HCT116 (cell line): ENCODE measurements around the gene C11orf98. TPM values are rescaled to one million over a fixed set of nuclear protein-coding genes. Genes with fewer than 3 reads are reported as not detected.

Experiments used
- ATAC-seq: fragments of 200-7000 bp; cut with Tn5 transposase; 2 replicates; pipeline ENCODE4 v1.9.1; 2020; ENCODE audit warnings: mild to moderate bottlenecking, moderate library complexity
- BruUV-seq: library from RNA; stranded (reverse); fragments of 400-500 nt; replicated peaks from 2 replicates; lab custom pipeline; 2021; lab: Mats Ljungman, UMichigan
- CTCF ChIA-PET: fragments of 300-600 bp; sonication (Branson Sonifier 250); formaldehyde crosslinking; loops from one replicate; lab custom pipeline; 2021; ENCODE audit warnings: antibody characterized with exemption; lab: Charles Lee
- POLR2A ChIA-PET: fragments of 300-600, 350-600 bp; sonication (Branson Sonifier 250); formaldehyde crosslinking; loops from one replicate; lab custom pipeline; 2021; ENCODE audit warnings: antibody characterized with exemption; lab: Charles Lee
- RAD21 ChIA-PET, 2 experiments: fragments of 300-600 bp; sonication (Branson Sonifier 250); formaldehyde crosslinking; loops; one replicate each; lab custom pipeline; 2023; ENCODE audit warnings: low total read pairs in 2 of 2; ENCODE audit not compliant: uncharacterized antibody in 2 of 2, unreplicated experiment in 2 of 2, low non-redundant PET in 1 of 2; lab: Charles Lee
- DNase-seq: peaks from one replicate; pipeline ENCODE4 v3.0.0-alpha.2; 2010; ENCODE audit warnings: low read depth, low spot score
- H2AFZ ChIP-seq: fragments of 200-600 bp; shearing (Covaris generic), sonication (generic); 2 replicates; pipeline ENCODE4 v1.6.1; 2017; ENCODE audit warnings: low read depth, mixed run types, mixed read lengths, antibody characterized with exemption, low read length; ENCODE audit not compliant: poor library complexity, severe bottlenecking
- H3K27ac ChIP-seq: 2 replicates; pipeline ENCODE4 v1.5.1; 2012; ENCODE audit warnings: low read depth, low read length
- H3K27me3 ChIP-seq: fragments of 200-600 bp; sonication (generic); 2 replicates; pipeline ENCODE4 v1.6.1; 2016; ENCODE audit warnings: mixed run types, low read length, mixed read lengths; ENCODE audit not compliant: insufficient read depth
- H3K36me3 ChIP-seq, 2 experiments: fragments of 200-500 bp in 1 of 2; fragments of 200-600 bp in 1 of 2; sonication (Bioruptor generic) in 1 of 2; sonication (generic) in 1 of 2; 2 replicates each; pipeline versions ENCODE4 v1.5.1 to v1.6.1; 2014 to 2016; ENCODE audit warnings: low read length in 2 of 2, inconsistent platforms in 1 of 2, mixed read lengths in 1 of 2, mixed run types in 1 of 2; ENCODE audit not compliant: insufficient read depth in 2 of 2, control insufficient read depth in 1 of 2
- H3K4me1 ChIP-seq, 2 experiments: fragments of 200-600 bp in 1 of 2; sonication (generic) in 1 of 2; 2 replicates each; pipeline versions ENCODE4 v1.5.1 to v1.6.1; 2012 to 2017; ENCODE audit warnings: low read length in 2 of 2, inconsistent platforms in 1 of 2, mild to moderate bottlenecking in 1 of 2, mixed read lengths in 1 of 2, mixed run types in 1 of 2, moderate library complexity in 1 of 2; ENCODE audit not compliant: insufficient read depth in 2 of 2, control insufficient read depth in 1 of 2
- H3K4me2 ChIP-seq: fragments of 200-600 bp; sonication (generic); 2 replicates; pipeline ENCODE4 v1.6.1; 2017; ENCODE audit warnings: mixed run types, low read length, mixed read lengths
- H3K4me3 ChIP-seq, 2 experiments: fragments of 200-600 bp in 1 of 2; sonication (generic) in 1 of 2; replicated peaks in 1 of 2; 2 replicates each; pipeline ENCODE4 v1.5.1; 2011 to 2016; ENCODE audit warnings: low read length in 2 of 2, control low read depth in 1 of 2, low read depth in 1 of 2, mild to moderate bottlenecking in 1 of 2, mixed read lengths in 1 of 2, mixed run types in 1 of 2
- H3K79me2 ChIP-seq: fragments of 200-600 bp; sonication (generic); 2 replicates; pipeline ENCODE4 v1.6.1; 2017; ENCODE audit warnings: mild to moderate bottlenecking, mixed run types, low read length, moderate library complexity, mixed read lengths; ENCODE audit not compliant: insufficient read depth
- H3K9ac ChIP-seq: fragments of 200-600 bp; sonication (generic); 2 replicates; pipeline ENCODE4 v1.6.1; 2016; ENCODE audit warnings: low read length, mixed read lengths
- H3K9me2 ChIP-seq: fragments of 200-600 bp; sonication (generic), shearing (Covaris generic); 2 replicates; pipeline ENCODE4 v1.6.1; 2017; ENCODE audit warnings: mixed run types, mild to moderate bottlenecking, moderate library complexity; ENCODE audit not compliant: insufficient read depth
- H3K9me3 ChIP-seq, 2 experiments: fragments of 200-500 bp in 1 of 2; fragments of 200-600 bp in 1 of 2; sonication (Bioruptor generic) in 1 of 2; sonication (generic) in 1 of 2; 2 replicates each; pipeline ENCODE4 v1.6.1; 2014 to 2017; ENCODE audit warnings: low read length in 2 of 2, mixed read lengths in 2 of 2, inconsistent platforms in 1 of 2, low read depth in 1 of 2, mild to moderate bottlenecking in 1 of 2, mixed run types in 1 of 2, moderate library complexity in 1 of 2; ENCODE audit not compliant: control insufficient read depth in 1 of 2, insufficient read depth in 1 of 2
- H4K20me1 ChIP-seq: fragments of 200-600 bp; sonication (generic), shearing (Covaris generic); 2 replicates; pipeline ENCODE4 v1.6.1; 2017; ENCODE audit warnings: mixed run types, mild to moderate bottlenecking, moderate library complexity; ENCODE audit not compliant: insufficient read depth
- CBX3 ChIP-seq: IDR thresholded peaks from 2 replicates; pipeline ENCODE4 v1.6.1; 2012; ENCODE audit warnings: low read depth
- EGR1 ChIP-seq: IDR thresholded peaks from 2 replicates; pipeline ENCODE4 v1.6.1; 2012; ENCODE audit warnings: low read depth
- FOSL1 ChIP-seq: IDR thresholded peaks from 2 replicates; pipeline ENCODE4 v1.6.1; 2012; ENCODE audit warnings: low read depth
- POLR2A ChIP-seq: IDR thresholded peaks from 2 replicates; pipeline ENCODE4 v1.7.0; 2011; ENCODE audit warnings: borderline replicate concordance; ENCODE audit not compliant: insufficient read depth, insufficient read length; ENCODE audit errors: extremely low read depth
- POLR2AphosphoS5 ChIP-seq: IDR thresholded peaks from 2 replicates; pipeline ENCODE4 v1.6.1; 2011; ENCODE audit warnings: mild to moderate bottlenecking, low read depth, low read length, moderate library complexity
- REST ChIP-seq: IDR thresholded peaks from 2 replicates; pipeline ENCODE4 v1.6.1; 2012; ENCODE audit warnings: low read depth
- SIN3A ChIP-seq: IDR thresholded peaks from 2 replicates; pipeline ENCODE4 v1.6.1; 2012; ENCODE audit warnings: low read depth
- SRF ChIP-seq: IDR thresholded peaks from 2 replicates; pipeline ENCODE4 v1.6.1; 2012; ENCODE audit warnings: low read depth
- YY1 ChIP-seq: IDR thresholded peaks from 2 replicates; pipeline ENCODE4 v1.6.1; 2011; ENCODE audit warnings: low read length, low read depth, moderate library complexity, mild to moderate bottlenecking; ENCODE audit not compliant: insufficient replicate concordance; ENCODE audit errors: extremely low read depth
- intact Hi-C: fragments of 100-400 bp; cut with micrococcal nuclease; formaldehyde crosslinking; loops from 2 replicates; pipeline ENCODE4 v1.10.0; 2022
- total RNA-seq: library from RNA; stranded (reverse); gene quantifications from one replicate; pipeline ENCODE4 v1.2.1, GENCODE V29; 2021; ENCODE audit not compliant: unreplicated experiment
- TF ChIP-seq, protein P1 (sequence below): IDR thresholded peaks from 2 replicates; pipeline ENCODE4 v1.6.1; 2011; ENCODE audit warnings: mild to moderate bottlenecking, low read length, moderate library complexity; ENCODE audit not compliant: insufficient replicate concordance; ENCODE audit errors: extremely low read depth

Gene C11orf98
- total RNA-seq, 1 experiment from 2014 or later, result 121 TPM

DNA sequence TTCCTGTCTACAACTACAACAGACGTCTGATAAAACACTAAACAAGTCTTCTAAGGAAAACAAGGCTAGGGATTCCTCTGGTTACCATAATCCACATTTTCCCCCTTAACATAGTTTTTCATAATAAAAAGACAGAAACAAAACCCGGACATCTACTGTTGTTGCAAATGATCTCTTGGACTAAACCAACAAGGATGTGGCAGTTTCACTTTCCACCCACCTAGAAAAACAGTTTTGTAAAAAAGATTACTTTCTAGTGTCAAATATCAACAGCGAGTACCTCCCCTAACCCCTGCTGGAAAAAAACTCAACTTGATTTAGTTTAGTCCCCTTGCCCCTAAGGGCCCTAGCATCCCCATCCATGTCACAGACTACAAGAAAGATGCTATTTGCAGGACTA lies 47.9 kb upstream of the C11orf98 start:
- no peak overlapping the region for H3K9ac ChIP-seq
- no peak for ATAC-seq
- TF ChIP-seq POLR2A (no peak), REST (no peak), YY1 (no peak)
- intact Hi-C loops, result no loop called here
- ChIA-PET CTCF (no interaction called here), POLR2A (no interaction called here), RAD21 (no interaction called here)
- no peak overlapping the region for H3K4me2 ChIP-seq
- H3K36me3 ChIP-seq, result peaks cover 56 to 72% of the 10 kb centered on the region in 2 experiments
- no peaks in the 10 kb centered on the region for H4K20me1 ChIP-seq
- H3K9me3 ChIP-seq, result no peaks in the 10 kb centered on the region
- H3K9me2 ChIP-seq, result no peaks in the 10 kb centered on the region
- H3K27me3 ChIP-seq, result no peaks in the 10 kb centered on the region
- no peak overlapping the region for H3K27ac ChIP-seq
- peaks cover 45% of the 10 kb centered on the region for H3K79me2 ChIP-seq
- no TSS peak for BruUV-seq
- no peak overlapping the region for H2AFZ ChIP-seq
- no peaks in the 10 kb centered on the region for H3K4me1 ChIP-seq
- no peak for DNase-seq
- H3K4me3 ChIP-seq, result no peak overlapping the region

DNA sequence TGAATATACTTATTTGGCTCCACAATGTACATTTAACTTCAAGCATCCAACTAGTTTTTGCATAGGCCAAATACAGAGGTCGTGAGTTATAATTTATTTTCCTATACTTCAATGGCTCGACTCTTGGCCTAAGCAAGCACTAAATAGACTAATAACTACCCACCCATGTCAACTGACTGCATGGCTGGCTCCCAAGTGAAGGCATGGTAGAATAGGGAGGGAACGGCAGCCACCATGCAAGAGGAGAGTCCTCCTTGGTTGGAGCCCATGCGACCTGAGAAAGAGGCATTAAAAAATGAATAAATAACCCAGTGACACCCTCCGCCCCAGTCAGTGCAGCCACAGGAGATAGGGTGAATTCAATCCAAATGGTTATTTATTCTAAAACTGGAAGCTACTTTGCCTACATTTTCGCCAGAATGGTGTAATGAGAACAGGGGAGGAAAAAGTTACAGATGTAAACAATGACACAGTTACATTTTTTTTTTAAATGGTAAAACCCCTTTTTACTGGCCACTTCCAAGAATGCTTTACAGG lies 47.3 kb upstream of the C11orf98 start:
- H3K79me2 ChIP-seq, result peaks cover 40% of the 10 kb centered on the region
- POLR2A ChIA-PET, result no interaction called here
- no peak overlapping the region for H3K27ac ChIP-seq
- CTCF ChIA-PET, result no interaction called here
- H3K4me2 ChIP-seq, result no peak overlapping the region
- RAD21 ChIA-PET, result no interaction called here
- no peaks in the 10 kb centered on the region for H3K9me2 ChIP-seq
- no peak overlapping the region for H3K9ac ChIP-seq
- no peaks in the 10 kb centered on the region for H3K27me3 ChIP-seq
- no peak overlapping the region for H2AFZ ChIP-seq
- peaks cover 51 to 68% of the 10 kb centered on the region in 2 experiments for H3K36me3 ChIP-seq
- no peaks in the 10 kb centered on the region for H3K4me1 ChIP-seq
- no TSS peak for BruUV-seq
- H4K20me1 ChIP-seq, result no peaks in the 10 kb centered on the region
- ATAC-seq (no peak), DNase-seq (no peak)
- no peak overlapping the region for H3K4me3 ChIP-seq
- no peaks in the 10 kb centered on the region for H3K9me3 ChIP-seq
- intact Hi-C loops, result no loop called here
- no peak for TF ChIP-seq SIN3A
- TF ChIP-seq FOSL1, result no peak
- no peak for TF ChIP-seq POLR2AphosphoS5
- no peak for TF ChIP-seq EGR1
- no peak for TF ChIP-seq REST
- TF ChIP-seq YY1, result no peak
- no peak for TF ChIP-seq SRF
- TF ChIP-seq, protein P1, sequence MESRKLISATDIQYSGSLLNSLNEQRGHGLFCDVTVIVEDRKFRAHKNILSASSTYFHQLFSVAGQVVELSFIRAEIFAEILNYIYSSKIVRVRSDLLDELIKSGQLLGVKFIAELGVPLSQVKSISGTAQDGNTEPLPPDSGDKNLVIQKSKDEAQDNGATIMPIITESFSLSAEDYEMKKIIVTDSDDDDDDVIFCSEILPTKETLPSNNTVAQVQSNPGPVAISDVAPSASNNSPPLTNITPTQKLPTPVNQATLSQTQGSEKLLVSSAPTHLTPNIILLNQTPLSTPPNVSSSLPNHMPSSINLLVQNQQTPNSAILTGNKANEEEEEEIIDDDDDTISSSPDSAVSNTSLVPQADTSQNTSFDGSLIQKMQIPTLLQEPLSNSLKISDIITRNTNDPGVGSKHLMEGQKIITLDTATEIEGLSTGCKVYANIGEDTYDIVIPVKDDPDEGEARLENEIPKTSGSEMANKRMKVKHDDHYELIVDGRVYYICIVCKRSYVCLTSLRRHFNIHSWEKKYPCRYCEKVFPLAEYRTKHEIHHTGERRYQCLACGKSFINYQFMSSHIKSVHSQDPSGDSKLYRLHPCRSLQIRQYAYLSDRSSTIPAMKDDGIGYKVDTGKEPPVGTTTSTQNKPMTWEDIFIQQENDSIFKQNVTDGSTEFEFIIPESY, result no peak
- TF ChIP-seq CBX3, result no peak
